Ascending aorta (tissue), 2 donors: ENCODE results near the gene GNPTAB. TPM values are rescaled to one million over a fixed set of nuclear protein-coding genes. Genes with fewer than 3 reads are reported as not detected.
"Not testable (repeated sequence)": the region's sequence is repeated elsewhere in the genome, so short reads cannot be mapped to it uniquely, and the experiment has no call there.

Experiments
- DNase-seq, 2 donors: peaks; one replicate each; pipeline ENCODE4 v3.0.0-alpha.2; 2019; ENCODE audit warnings: low spot score in 2 of 2
- H3K27ac ChIP-seq, 2 donors: fragments of 200-600 bp; sonication (generic); one replicate each; pipeline ENCODE4 v1.5.1; 2016 to 2017; ENCODE audit warnings: mild to moderate bottlenecking in 1 of 2
- H3K27me3 ChIP-seq: fragments of 200-600 bp; sonication (generic); one replicate; pipeline ENCODE4 v1.5.1; 2017
- H3K36me3 ChIP-seq, 2 donors: fragments of 200-600 bp; sonication (generic); one replicate each; pipeline ENCODE4 v1.5.1; 2016
- H3K4me1 ChIP-seq, 2 donors: fragments of 200-600 bp; sonication (generic); one replicate each; pipeline ENCODE4 v1.5.1; 2016 to 2017; ENCODE audit warnings: mild to moderate bottlenecking in 1 of 2
- H3K4me3 ChIP-seq, 2 donors: fragments of 200-600 bp; sonication (generic); one replicate each; pipeline ENCODE4 v1.5.1; 2016 to 2017; ENCODE audit warnings: mild to moderate bottlenecking in 1 of 2
- H3K9me3 ChIP-seq, 2 donors: fragments of 200-600 bp; sonication (generic); one replicate each; pipeline ENCODE4 v1.5.1; 2016
- intact Hi-C: fragments of 100-400 bp; cut with DNase I; formaldehyde crosslinking; loops from one replicate; pipeline ENCODE4 v1.15.1; 2023
- total RNA-seq: library from RNA; depleted of rRNA; stranded (reverse); fragments of >200 nt; gene quantifications from one replicate; pipeline ENCODE4 v1.1.0, GENCODE V29; 2016
- TF ChIP-seq, protein P1 (sequence below), 3 experiments: fragments of 200-600 bp in 2 of 3; fragments of 450-650 bp in 1 of 3; sonication (generic) in 2 of 3; IDR thresholded peaks; one replicate each; pipeline ENCODE4 v1.5.1; 2016 to 2019; ENCODE audit warnings: antibody characterized with exemption in 3 of 3, mild to moderate bottlenecking in 1 of 3, moderate library complexity in 1 of 3

Gene GNPTAB
- total RNA-seq, 1 donor from 2014 or later = 9.5 TPM

- Histone ChIP-seq H3K9me3 (no peaks in the 10 kb centered on the region), H3K4me3 (no peak overlapping the region), H3K4me1 (no peaks in the 10 kb centered on the region), H3K27me3 (no peaks in the 10 kb centered on the region), H3K36me3 (no peaks in the 10 kb centered on the region), H3K27ac (no peak overlapping the region)
- TF ChIP-seq, protein P1, sequence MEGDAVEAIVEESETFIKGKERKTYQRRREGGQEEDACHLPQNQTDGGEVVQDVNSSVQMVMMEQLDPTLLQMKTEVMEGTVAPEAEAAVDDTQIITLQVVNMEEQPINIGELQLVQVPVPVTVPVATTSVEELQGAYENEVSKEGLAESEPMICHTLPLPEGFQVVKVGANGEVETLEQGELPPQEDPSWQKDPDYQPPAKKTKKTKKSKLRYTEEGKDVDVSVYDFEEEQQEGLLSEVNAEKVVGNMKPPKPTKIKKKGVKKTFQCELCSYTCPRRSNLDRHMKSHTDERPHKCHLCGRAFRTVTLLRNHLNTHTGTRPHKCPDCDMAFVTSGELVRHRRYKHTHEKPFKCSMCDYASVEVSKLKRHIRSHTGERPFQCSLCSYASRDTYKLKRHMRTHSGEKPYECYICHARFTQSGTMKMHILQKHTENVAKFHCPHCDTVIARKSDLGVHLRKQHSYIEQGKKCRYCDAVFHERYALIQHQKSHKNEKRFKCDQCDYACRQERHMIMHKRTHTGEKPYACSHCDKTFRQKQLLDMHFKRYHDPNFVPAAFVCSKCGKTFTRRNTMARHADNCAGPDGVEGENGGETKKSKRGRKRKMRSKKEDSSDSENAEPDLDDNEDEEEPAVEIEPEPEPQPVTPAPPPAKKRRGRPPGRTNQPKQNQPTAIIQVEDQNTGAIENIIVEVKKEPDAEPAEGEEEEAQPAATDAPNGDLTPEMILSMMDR (IDR thresholded peaks at IDR 0.05) = no peak
- intact Hi-C loops = no loop called here
- no peak for DNase-seq
These were observed 7.7 kb downstream of the GNPTAB start for GRCh38 chr12:101823039-101823438.

- H3K4me1 ChIP-seq = no peaks in the 10 kb centered on the region
- no peaks in the 10 kb centered on the region for H3K27me3 ChIP-seq
- no peak overlapping the region for H3K4me3 ChIP-seq
- no peak for DNase-seq
- no peaks in the 10 kb centered on the region for H3K9me3 ChIP-seq
- intact Hi-C loops = no loop called here
- TF ChIP-seq, protein P1 (IDR thresholded peaks at IDR 0.05) = no peak
- H3K27ac ChIP-seq = no peak overlapping the region
- H3K36me3 ChIP-seq = no peaks in the 10 kb centered on the region
These were observed 11.3 kb downstream of the GNPTAB start for GRCh38 chr12:101819467-101819866.

DNA sequence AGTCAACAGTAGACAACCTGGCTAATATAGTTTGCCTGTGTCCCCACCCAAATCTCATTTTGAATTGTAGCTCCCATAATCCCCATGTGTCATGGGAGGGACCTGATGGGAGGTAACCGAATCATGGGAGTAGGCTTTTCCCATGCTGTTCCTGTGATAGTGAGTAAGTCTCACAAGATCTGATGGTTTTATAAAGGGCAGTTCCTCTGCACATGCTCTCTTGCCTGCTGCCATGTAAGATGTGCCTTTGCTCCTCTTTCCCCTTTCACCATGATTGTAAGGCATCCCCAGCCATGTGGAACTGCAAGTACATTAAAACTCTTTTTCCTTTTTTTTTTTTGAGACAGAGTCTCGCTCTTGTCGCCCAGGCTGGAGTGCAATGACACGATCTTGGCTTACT lies 12.1 kb downstream of the GNPTAB start:
- DNase-seq, intact Hi-C loops: not testable (repeated sequence)

DNA sequence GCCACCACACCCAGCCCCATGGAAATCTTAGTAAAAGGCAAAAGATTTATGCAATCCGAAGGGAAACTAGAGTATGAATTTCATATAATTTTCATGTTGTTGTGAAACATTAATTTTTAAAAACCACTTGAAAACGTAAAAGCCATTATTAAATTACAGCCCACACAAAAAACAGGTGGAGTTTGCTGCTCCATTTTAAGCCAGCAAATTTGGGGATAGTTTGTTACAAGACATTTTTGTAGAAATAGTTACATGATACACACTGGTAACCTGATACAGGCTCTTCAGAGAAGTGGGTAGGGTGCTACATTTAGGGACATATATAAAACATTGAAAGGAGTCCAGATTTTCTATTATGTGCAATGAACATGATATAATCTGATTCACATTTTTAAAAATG lies 17.6 kb downstream of the GNPTAB start:
- TF ChIP-seq, protein P1 (IDR thresholded peaks at IDR 0.05) = no peak

More for the DNA sequence above, 12.1 kb downstream of the GNPTAB start:
- not testable (repeated sequence) for H3K4me1 ChIP-seq, H3K36me3 ChIP-seq, H3K27me3 ChIP-seq, H3K9me3 ChIP-seq, H3K4me3 ChIP-seq, H3K27ac ChIP-seq

GRCh38 chr12:101812716-101813115 lies 18.0 kb downstream of the GNPTAB start:
- intact Hi-C loops, H3K9me3 ChIP-seq, H3K4me1 ChIP-seq, H3K4me3 ChIP-seq, H3K36me3 ChIP-seq, H3K27me3 ChIP-seq, H3K27ac ChIP-seq, DNase-seq: not testable (repeated sequence)

More for the DNA sequence above, 17.6 kb downstream of the GNPTAB start:
- Histone ChIP-seq H3K27ac (no peak overlapping the region), H3K36me3 (no peaks in the 10 kb centered on the region), H3K9me3 (no peaks in the 10 kb centered on the region), H3K4me1 (no peaks in the 10 kb centered on the region), H3K27me3 (no peaks in the 10 kb centered on the region), H3K4me3 (no peak overlapping the region)
- DNase-seq = no peak
- intact Hi-C loops = no loop called here

- intact Hi-C loops, H3K36me3 ChIP-seq, H3K4me1 ChIP-seq, H3K4me3 ChIP-seq, DNase-seq, H3K27ac ChIP-seq, H3K27me3 ChIP-seq, H3K9me3 ChIP-seq: not testable (repeated sequence)
These were observed 19.4 kb downstream of the GNPTAB start for GRCh38 chr12:101811342-101811741.

- H3K27me3 ChIP-seq = no peaks in the 10 kb centered on the region
- no peaks in the 10 kb centered on the region for H3K9me3 ChIP-seq
- H3K36me3 ChIP-seq = no peaks in the 10 kb centered on the region
- H3K4me3 ChIP-seq = no peak overlapping the region
- TF ChIP-seq, protein P1 (IDR thresholded peaks at IDR 0.05) = no peak
- intact Hi-C loops = no loop called here
- no peaks in the 10 kb centered on the region for H3K4me1 ChIP-seq
- no peak for DNase-seq
- H3K27ac ChIP-seq = no peak overlapping the region
These were observed 21.6 kb downstream of the GNPTAB start for GRCh38 chr12:101809208-101809607.
